Transverse colon (tissue), 4 donors: Measurements from ENCODE around the gene DDX43. TPM values are rescaled to one million over a fixed set of nuclear protein-coding genes. Genes with fewer than 3 reads are reported as not detected.

Source experiments
- DNase-seq: peaks from one replicate; pipeline ENCODE4 v3.0.0-alpha.2; 2019
- H3K27ac ChIP-seq, 4 donors: fragments of 200-600 bp; sonication (generic); 2 replicates each; pipeline ENCODE4 v1.5.1; 2016 to 2018; ENCODE audit warnings: inconsistent platforms in 4 of 4
- H3K27me3 ChIP-seq: fragments of 200-600 bp; sonication (generic); 2 replicates; pipeline ENCODE4 v1.5.1; 2017; ENCODE audit warnings: inconsistent platforms
- H3K36me3 ChIP-seq, 4 donors: fragments of 200-600 bp; sonication (generic); 2 replicates each; pipeline ENCODE4 v1.5.1; 2017 to 2019; ENCODE audit warnings: inconsistent platforms in 4 of 4
- H3K4me1 ChIP-seq, 4 donors: fragments of 200-600 bp; sonication (generic); 2 replicates each; pipeline ENCODE4 v1.5.1; 2017 to 2020; ENCODE audit warnings: inconsistent platforms in 4 of 4
- H3K4me3 ChIP-seq, 4 donors: fragments of 200-600 bp; sonication (generic); 1 replicate in 1 of 4; 2 replicates in 3 of 4; pipeline versions ENCODE4 v1.5.1 to v1.6.1; 2017 to 2019; ENCODE audit warnings: inconsistent platforms in 4 of 4
- H3K9me3 ChIP-seq, 2 donors: fragments of 200-600 bp; sonication (generic); 2 replicates each; pipeline ENCODE4 v1.5.1; 2017 to 2019; ENCODE audit warnings: inconsistent platforms in 2 of 2
- EP300 ChIP-seq: sonication (generic); formaldehyde crosslinking; IDR thresholded peaks from one replicate; pipeline ENCODE4 v1.6.1; 2017; ENCODE audit warnings: antibody characterized with exemption, low read depth
- POLR2A ChIP-seq: fragments of 450-650 bp; IDR thresholded peaks from one replicate; pipeline ENCODE4 v1.6.1; 2016; ENCODE audit warnings: antibody characterized with exemption, mild to moderate bottlenecking, moderate library complexity
- POLR2AphosphoS5 ChIP-seq, 3 donors: sonication (generic); formaldehyde crosslinking; IDR thresholded peaks; one replicate each; pipeline ENCODE4 v1.6.1; 2016; ENCODE audit warnings: antibody characterized with exemption in 3 of 3
- WGBS, 2 donors: methylation state at CpG; one replicate each; pipeline ENCODE4 v1.1.5; 2018; ENCODE audit warnings: low coverage in 1 of 2; 5-methylcytosine and 5-hydroxymethylcytosine counted together
- in situ Hi-C, 4 donors: fragments of 200-750 bp; cut with MboI; loops; one replicate each; pipeline versions ENCODE4 v1.15.0 to v1.15.1; 2017; ENCODE audit warnings: low sequenced_read_pairs in 3 of 4, low pct_ligation_motif_present in 1 of 4, low pct_unique_long_range_greater_than_20kb in 1 of 4
- intact Hi-C: fragments of 100-400 bp; cut with DNase I; formaldehyde crosslinking; loops from one replicate; pipeline ENCODE4 v1.15.1; 2023; ENCODE audit warnings: low total_unique reads
- total RNA-seq, 4 donors: library from RNA; depleted of rRNA; stranded (reverse); fragments of >200 nt; gene quantifications; one replicate each; pipeline ENCODE4 v1.1.0, GENCODE V29; 2016
- TF ChIP-seq, protein P1 (sequence below), 5 experiments: fragments of 200-600 bp in 3 of 5; fragments of 450-650 bp in 2 of 5; sonication (generic) in 3 of 5; IDR thresholded peaks; 1 replicate in 2 of 5; 2 replicates in 3 of 5; pipeline ENCODE4 v1.5.1; 2016 to 2017; ENCODE audit warnings: antibody characterized with exemption in 5 of 5, inconsistent platforms in 3 of 5, mild to moderate bottlenecking in 2 of 5, moderate library complexity in 1 of 5

DDX43 gene
- total RNA-seq, 4 donors from 2014 or later: 1.2 to 2.6 TPM; not detected in 2

DNA sequence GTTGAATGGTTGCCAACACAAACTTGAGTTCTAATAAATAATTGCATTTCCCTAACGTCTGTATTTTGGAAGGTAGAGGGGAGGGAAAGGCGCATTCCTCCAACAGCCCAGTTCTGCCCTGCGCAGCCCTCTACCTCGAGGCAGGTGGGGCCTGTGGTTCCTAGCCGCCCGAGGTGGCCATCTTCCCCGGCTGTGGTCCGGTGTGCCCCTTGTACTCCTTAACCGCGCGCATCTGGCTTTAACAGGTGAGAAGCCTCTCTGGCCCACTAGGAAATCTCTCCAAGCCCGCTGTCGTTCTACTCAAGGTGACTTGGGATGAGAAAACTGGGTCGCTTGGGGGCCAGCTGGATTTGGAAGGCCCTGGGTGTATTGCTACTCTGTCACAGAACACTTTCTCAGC, 30.5 kb upstream of the DDX43 start:
- in situ Hi-C loops: no loop called here
- WGBS, 2 donors: 90% methylated on average over 14 of the region's 14 CpGs; no CpG with 5 or more reads in 1 of the 2 donors

DNA sequence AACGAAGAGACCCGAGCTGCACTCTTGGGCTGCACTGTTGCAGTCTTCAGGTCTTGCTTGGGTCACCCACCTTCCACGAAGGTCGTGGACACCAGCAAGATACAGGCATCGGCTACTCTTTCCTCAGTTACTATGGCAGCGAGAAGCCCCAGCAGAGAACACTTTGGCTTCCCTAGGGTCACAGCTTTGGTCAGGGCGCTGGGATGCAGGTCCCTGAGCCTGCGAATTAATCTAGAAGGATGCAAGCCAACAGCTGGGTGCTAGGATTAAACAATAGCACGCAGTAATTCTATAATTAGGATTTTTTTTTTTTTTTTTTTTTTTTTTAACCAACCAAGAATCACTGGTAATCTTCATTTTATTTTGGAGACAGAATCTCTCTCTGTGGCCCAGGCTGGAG, 30.1 kb upstream of the DDX43 start:
- no peak for DNase-seq
- intact Hi-C loops: no loop called here
- WGBS, 2 donors: 79 to 94% methylated on average over 7 to 9 of the region's 9 CpGs

More for the DNA sequence above, 30.5 kb upstream of the DDX43 start:
- Histone ChIP-seq H3K4me1 (no peaks in the 10 kb centered on the region), H3K27me3 (no peaks in the 10 kb centered on the region), H3K9me3 (no peaks in the 10 kb centered on the region), H3K4me3 (no peak overlapping the region), H3K27ac (no peak overlapping the region), H3K36me3 (no peaks in the 10 kb centered on the region)
- intact Hi-C loops: no loop called here
- no peak for TF ChIP-seq POLR2AphosphoS5 (IDR thresholded peaks at IDR 0.05)
- no peak for TF ChIP-seq EP300
- TF ChIP-seq, protein P1, sequence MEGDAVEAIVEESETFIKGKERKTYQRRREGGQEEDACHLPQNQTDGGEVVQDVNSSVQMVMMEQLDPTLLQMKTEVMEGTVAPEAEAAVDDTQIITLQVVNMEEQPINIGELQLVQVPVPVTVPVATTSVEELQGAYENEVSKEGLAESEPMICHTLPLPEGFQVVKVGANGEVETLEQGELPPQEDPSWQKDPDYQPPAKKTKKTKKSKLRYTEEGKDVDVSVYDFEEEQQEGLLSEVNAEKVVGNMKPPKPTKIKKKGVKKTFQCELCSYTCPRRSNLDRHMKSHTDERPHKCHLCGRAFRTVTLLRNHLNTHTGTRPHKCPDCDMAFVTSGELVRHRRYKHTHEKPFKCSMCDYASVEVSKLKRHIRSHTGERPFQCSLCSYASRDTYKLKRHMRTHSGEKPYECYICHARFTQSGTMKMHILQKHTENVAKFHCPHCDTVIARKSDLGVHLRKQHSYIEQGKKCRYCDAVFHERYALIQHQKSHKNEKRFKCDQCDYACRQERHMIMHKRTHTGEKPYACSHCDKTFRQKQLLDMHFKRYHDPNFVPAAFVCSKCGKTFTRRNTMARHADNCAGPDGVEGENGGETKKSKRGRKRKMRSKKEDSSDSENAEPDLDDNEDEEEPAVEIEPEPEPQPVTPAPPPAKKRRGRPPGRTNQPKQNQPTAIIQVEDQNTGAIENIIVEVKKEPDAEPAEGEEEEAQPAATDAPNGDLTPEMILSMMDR (IDR thresholded peaks at IDR 0.05): no peak
- no peak for TF ChIP-seq POLR2A
- DNase-seq: no peak

DNA sequence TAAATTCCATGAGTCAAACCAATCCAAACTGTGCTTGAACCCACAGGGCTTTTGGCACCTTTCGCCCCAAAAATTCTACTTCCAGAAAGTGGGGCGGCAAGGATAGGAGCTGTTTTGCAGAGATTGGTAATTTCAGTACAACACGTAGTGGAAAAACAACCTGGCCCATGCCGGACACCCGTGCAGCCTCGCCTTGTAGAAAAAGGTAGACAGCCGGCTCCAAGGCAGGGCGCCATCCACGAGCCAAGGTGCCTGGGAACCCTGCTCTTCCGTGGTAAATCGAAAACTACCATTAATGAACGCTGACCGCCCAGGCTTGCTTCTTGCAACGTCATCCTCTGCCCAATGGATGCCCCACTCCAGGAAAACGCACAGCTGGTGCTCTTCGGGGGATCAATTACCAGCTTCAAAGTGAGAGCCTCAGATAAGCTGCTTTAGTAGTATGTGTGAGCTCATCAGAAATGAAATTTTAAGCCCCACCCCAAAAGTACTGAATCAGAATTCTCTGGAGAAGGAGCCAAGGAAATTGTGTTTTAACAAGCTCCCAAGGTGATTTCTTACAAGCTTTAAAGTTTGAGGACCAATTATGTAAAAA, 26.8 kb upstream of the DDX43 start:
- Histone ChIP-seq H3K36me3 (no peaks in the 10 kb centered on the region), H3K4me3 (no peak overlapping the region), H3K27me3 (no peaks in the 10 kb centered on the region), H3K27ac (no peak overlapping the region), H3K4me1 (no peaks in the 10 kb centered on the region), H3K9me3 (no peaks in the 10 kb centered on the region)
- no peak for TF ChIP-seq EP300
- TF ChIP-seq, protein P1 (IDR thresholded peaks at IDR 0.05): no peak
- no peak for TF ChIP-seq POLR2A
- no peak for TF ChIP-seq POLR2AphosphoS5 (IDR thresholded peaks at IDR 0.05)
- DNase-seq: no peak
- 79 to 100% methylated on average over 4 to 16 of the region's 16 CpGs for WGBS, 2 donors
- in situ Hi-C loops (no loop called here), intact Hi-C loops (no loop called here)

More for the DNA sequence above, 30.1 kb upstream of the DDX43 start:
- Histone ChIP-seq H3K36me3 (no peaks in the 10 kb centered on the region), H3K27me3 (no peaks in the 10 kb centered on the region), H3K9me3 (no peaks in the 10 kb centered on the region), H3K4me1 (no peaks in the 10 kb centered on the region), H3K4me3 (no peak overlapping the region), H3K27ac (no peak overlapping the region)
- TF ChIP-seq, protein P1 (IDR thresholded peaks at IDR 0.05): no peak
- TF ChIP-seq EP300 (no peak), POLR2A (no peak), POLR2AphosphoS5 (IDR thresholded peaks at IDR 0.05) (no peak)
- in situ Hi-C loops: no loop called here

DNA sequence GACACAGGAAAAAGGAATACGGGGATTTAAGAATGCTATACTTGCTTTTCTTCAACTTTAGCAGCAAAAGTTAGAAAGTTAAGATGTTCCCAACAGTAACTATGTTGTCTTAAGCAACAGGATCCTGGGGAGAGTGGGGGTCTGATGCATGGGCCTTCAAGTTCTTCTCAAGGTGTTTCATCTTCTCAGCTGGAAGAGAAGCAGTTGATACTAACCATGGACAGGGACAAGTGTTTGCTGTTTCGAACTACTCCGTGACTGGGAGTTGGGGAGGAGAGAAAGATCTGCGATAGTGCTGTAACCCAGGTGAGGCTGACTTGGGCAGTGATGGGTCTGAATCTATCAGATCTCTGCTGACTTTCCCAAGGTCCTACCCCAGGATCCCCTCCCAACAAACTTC, 26.0 kb upstream of the DDX43 start:
- Histone ChIP-seq H3K27ac (no peak overlapping the region), H3K4me3 (no peak overlapping the region), H3K9me3 (no peaks in the 10 kb centered on the region), H3K36me3 (no peaks in the 10 kb centered on the region), H3K4me1 (no peaks in the 10 kb centered on the region), H3K27me3 (no peaks in the 10 kb centered on the region)
- intact Hi-C loops (no loop called here), in situ Hi-C loops (no loop called here)
- no peak for DNase-seq
- 86 to 91% methylated on average over 1 to 4 of the region's 4 CpGs for WGBS, 2 donors
- TF ChIP-seq, protein P1 (IDR thresholded peaks at IDR 0.05): no peak
- TF ChIP-seq POLR2A (no peak), POLR2AphosphoS5 (IDR thresholded peaks at IDR 0.05) (no peak), EP300 (no peak)
